Stimulated activated CD8-positive, alpha-beta memory T cell treated with anti-CD3 and anti-CD28 coated beads, Interleukin-2, amount 100 ng/mL, for 48 hours (primary cell): ENCODE results near the gene PASD1.
"Not testable (repeated sequence)": the region's sequence is repeated elsewhere in the genome, so short reads cannot be mapped to it uniquely, and the experiment has no call there.

Experiments
- DNase-seq, 2 donors: peaks; one replicate each; pipeline ENCODE4 v3.0.0-alpha.2; 2020; ENCODE audit warnings: low read depth in 2 of 2

The PASD1 gene

GRCh38 chrX:151563449-151563848 is at the start of gene PASD1:
PASD1 (plus strand) TSS chrX:151563675; CDS start chrX:151601554, 37,879 bp downstream.
- DNase-seq, result no peak

- no peak for DNase-seq
Measured at GRCh38 chrX:151515237-151515636, 48.2 kb upstream of the PASD1 start.

- DNase-seq, result no peak
Measured at GRCh38 chrX:151516538-151517187, 46.8 kb upstream of the PASD1 start.

- DNase-seq, result no peak
Measured at GRCh38 chrX:151517421-151517820, 46.1 kb upstream of the PASD1 start.

GRCh38 chrX:151523351-151523750 is 40.1 kb upstream of the PASD1 start:
- no peak for DNase-seq

- DNase-seq, result no peak
Measured at GRCh38 chrX:151536571-151536970, 26.9 kb upstream of the PASD1 start.

GRCh38 chrX:151537572-151537971 is 25.9 kb upstream of the PASD1 start:
- no peak for DNase-seq

GRCh38 chrX:151538190-151539122 is 25.0 kb upstream of the PASD1 start:
- no peak for DNase-seq

- no peak for DNase-seq
Measured at GRCh38 chrX:151543706-151544105, 19.8 kb upstream of the PASD1 start.

GRCh38 chrX:151546226-151546625 is 17.2 kb upstream of the PASD1 start:
- not testable (repeated sequence) for DNase-seq

GRCh38 chrX:151551176-151551575 is 12.3 kb upstream of the PASD1 start:
- not testable (repeated sequence) for DNase-seq

GRCh38 chrX:151552743-151553142 is 10.7 kb upstream of the PASD1 start:
- no peak for DNase-seq

- not testable (repeated sequence) for DNase-seq
Measured at GRCh38 chrX:151555301-151555700, 8.2 kb upstream of the PASD1 start.

GRCh38 chrX:151562485-151562884 is 990 bp upstream of the PASD1 start:
- not testable (repeated sequence) for DNase-seq

- DNase-seq, result not testable (repeated sequence)
Measured at GRCh38 chrX:151563003-151563402, 472 bp upstream of the PASD1 start.

- no peak for DNase-seq
Measured at GRCh38 chrX:151564035-151564434, 560 bp downstream of the PASD1 start.

- not testable (repeated sequence) for DNase-seq
Measured at GRCh38 chrX:151566872-151567271, 3.4 kb downstream of the PASD1 start.

- no peak for DNase-seq
Measured at GRCh38 chrX:151570561-151570960, 7.1 kb downstream of the PASD1 start.

- DNase-seq, result not testable (repeated sequence)
Measured at GRCh38 chrX:151593384-151593783, 29.9 kb downstream of the PASD1 start.

- no peak for DNase-seq
Measured at GRCh38 chrX:151596282-151596681, 32.8 kb downstream of the PASD1 start.

GRCh38 chrX:151604931-151605330 is 41.5 kb downstream of the PASD1 start:
- no peak for DNase-seq

- DNase-seq, result no peak
Measured at GRCh38 chrX:151609222-151609621, 45.7 kb downstream of the PASD1 start.

- DNase-seq, result no peak
Measured at GRCh38 chrX:151621422-151621821, 57.9 kb downstream of the PASD1 start.
